ENCODE data around the gene NTN3.

DNA sequence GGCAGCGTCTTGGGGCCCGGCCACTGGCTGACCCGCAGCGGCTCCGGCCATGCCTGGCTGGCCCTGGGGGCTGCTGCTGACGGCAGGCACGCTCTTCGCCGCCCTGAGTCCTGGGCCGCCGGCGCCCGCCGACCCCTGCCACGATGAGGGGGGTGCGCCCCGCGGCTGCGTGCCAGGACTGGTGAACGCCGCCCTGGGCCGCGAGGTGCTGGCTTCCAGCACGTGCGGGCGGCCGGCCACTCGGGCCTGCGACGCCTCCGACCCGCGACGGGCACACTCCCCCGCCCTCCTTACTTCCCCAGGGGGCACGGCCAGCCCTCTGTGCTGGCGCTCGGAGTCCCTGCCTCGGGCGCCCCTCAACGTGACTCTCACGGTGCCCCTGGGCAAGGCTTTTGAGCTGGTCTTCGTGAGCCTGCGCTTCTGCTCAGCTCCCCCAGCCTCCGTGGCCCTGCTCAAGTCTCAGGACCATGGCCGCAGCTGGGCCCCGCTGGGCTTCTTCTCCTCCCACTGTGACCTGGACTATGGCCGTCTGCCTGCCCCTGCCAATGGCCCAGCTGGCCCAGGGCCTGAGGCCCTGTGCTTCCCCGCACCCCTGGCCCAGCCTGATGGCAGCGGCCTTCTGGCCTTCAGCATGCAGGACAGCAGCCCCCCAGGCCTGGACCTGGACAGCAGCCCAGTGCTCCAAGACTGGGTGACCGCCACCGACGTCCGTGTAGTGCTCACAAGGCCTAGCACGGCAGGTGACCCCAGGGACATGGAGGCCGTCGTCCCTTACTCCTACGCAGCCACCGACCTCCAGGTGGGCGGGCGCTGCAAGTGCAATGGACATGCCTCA lies 773 bp downstream of the NTN3 start:
- TF ChIP-seq, protein P1, sequence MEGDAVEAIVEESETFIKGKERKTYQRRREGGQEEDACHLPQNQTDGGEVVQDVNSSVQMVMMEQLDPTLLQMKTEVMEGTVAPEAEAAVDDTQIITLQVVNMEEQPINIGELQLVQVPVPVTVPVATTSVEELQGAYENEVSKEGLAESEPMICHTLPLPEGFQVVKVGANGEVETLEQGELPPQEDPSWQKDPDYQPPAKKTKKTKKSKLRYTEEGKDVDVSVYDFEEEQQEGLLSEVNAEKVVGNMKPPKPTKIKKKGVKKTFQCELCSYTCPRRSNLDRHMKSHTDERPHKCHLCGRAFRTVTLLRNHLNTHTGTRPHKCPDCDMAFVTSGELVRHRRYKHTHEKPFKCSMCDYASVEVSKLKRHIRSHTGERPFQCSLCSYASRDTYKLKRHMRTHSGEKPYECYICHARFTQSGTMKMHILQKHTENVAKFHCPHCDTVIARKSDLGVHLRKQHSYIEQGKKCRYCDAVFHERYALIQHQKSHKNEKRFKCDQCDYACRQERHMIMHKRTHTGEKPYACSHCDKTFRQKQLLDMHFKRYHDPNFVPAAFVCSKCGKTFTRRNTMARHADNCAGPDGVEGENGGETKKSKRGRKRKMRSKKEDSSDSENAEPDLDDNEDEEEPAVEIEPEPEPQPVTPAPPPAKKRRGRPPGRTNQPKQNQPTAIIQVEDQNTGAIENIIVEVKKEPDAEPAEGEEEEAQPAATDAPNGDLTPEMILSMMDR (IDR thresholded peaks at IDR 0.05), result no peak
- no peak for TF ChIP-seq POLR2A (IDR thresholded peaks at IDR 0.05)

Data from tibial nerve (tissue), 3 donors.